ENCODE measurements around the gene TBXA2R. TPM values are rescaled to one million over a fixed set of nuclear protein-coding genes. Genes with fewer than 3 reads are reported as not detected.

TBXA2R gene
- total and polyA plus RNA-seq, 4 donors = 0.79 to 3.9 (median 2.2) TPM

DNA sequence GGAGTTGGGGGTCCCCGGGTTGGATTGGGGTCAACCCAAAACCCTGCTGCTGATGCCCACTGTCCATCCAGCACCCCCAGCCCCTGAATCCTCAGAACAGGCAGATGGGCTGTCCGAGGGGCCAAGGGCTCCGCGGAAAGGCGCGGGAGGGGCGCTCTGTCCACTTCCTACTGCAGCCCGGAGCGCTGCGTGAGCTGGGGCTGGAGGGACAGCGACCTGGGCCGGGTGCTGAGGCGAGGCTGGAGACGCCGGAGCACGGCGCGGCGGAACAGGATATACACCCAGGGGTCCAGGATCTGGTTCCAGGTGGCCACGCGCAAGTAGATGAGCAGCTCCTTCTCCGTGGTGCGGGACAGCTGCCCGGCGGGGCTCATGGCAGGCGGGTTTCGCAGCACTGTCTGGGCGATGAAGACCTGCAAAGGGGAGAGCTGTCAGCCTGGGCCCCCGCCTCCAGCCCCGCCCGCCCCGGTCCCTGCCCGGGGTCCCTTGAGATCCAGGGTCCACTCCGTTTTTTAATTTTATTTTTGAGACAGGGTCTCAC, 11.1 kb downstream of the TBXA2R start:
- H3K9me3 ChIP-seq (ENCODE audit: control insufficient read depth, insufficient read depth, low read length) = no peaks in the 10 kb centered on the region
- no peak overlapping the region for H3K27ac ChIP-seq (ENCODE audit: low read depth, low read length)
- no peak overlapping the region for H3K4me3 ChIP-seq (ENCODE audit: low read depth, low read length)
- no peaks in the 10 kb centered on the region for H3K36me3 ChIP-seq (ENCODE audit: control insufficient read depth, insufficient read depth, low read length)
- no peaks in the 10 kb centered on the region for H3K4me1 ChIP-seq (ENCODE audit: control insufficient read depth, insufficient read depth, low read length)
- WGBS (ENCODE audit: insufficient coverage) = 65% methylated on average over 32 of the region's 34 CpGs
- peaks cover 3% of the 10 kb centered on the region for H3K27me3 ChIP-seq (ENCODE audit: control insufficient read depth, insufficient read depth, low read length)
- no peak for DNase-seq (ENCODE audit: low read depth in 4 of 6, low spot score in 6 of 6)

DNA sequence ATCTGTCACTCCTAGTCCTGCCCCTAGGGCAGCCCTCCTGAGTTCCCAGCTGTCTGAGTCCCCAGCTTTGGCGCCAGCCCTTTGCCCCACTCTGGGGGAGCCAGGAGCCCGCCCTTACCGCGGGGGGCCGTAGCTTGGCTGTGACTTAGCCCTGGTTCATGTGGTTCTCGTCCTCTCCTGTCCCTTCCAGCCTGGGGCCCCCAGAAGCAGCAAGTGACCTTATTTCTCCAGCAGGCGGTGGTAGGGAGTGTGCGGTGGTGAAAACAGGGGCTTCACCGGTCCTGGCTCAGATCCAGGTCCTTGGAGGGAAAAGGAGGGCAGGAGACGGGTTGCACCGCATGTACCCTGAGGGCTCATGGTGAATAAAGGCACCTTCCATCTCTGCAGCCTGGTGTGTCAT, 13.5 kb downstream of the TBXA2R start:
- 21% methylated on average over 11 of the region's 11 CpGs for WGBS (ENCODE audit: insufficient coverage)
- Histone ChIP-seq H3K36me3 (ENCODE audit: control insufficient read depth, insufficient read depth, low read length) (peaks cover 4% of the 10 kb centered on the region), H3K9me3 (ENCODE audit: control insufficient read depth, insufficient read depth, low read length) (no peaks in the 10 kb centered on the region), H3K4me3 (ENCODE audit: low read depth, low read length) (no peak overlapping the region), H3K4me1 (ENCODE audit: control insufficient read depth, insufficient read depth, low read length) (no peaks in the 10 kb centered on the region), H3K27ac (ENCODE audit: low read depth, low read length) (no peak overlapping the region), H3K27me3 (ENCODE audit: control insufficient read depth, insufficient read depth, low read length) (peaks cover 3% of the 10 kb centered on the region)
- DNase-seq (ENCODE audit: low read depth in 4 of 6, low spot score in 6 of 6) = no peak

- H3K9me3 ChIP-seq (ENCODE audit: control insufficient read depth, insufficient read depth, low read length) = no peaks in the 10 kb centered on the region
- no peak for DNase-seq (ENCODE audit: low read depth in 4 of 6, low spot score in 6 of 6)
- no peaks in the 10 kb centered on the region for H3K4me1 ChIP-seq (ENCODE audit: control insufficient read depth, insufficient read depth, low read length)
- WGBS (ENCODE audit: insufficient coverage) = 90% methylated on average over 9 of the region's 9 CpGs
- peaks cover 3% of the 10 kb centered on the region for H3K27me3 ChIP-seq (ENCODE audit: control insufficient read depth, insufficient read depth, low read length)
- no peak overlapping the region for H3K4me3 ChIP-seq (ENCODE audit: low read depth, low read length)
- H3K36me3 ChIP-seq (ENCODE audit: control insufficient read depth, insufficient read depth, low read length) = peaks cover 4% of the 10 kb centered on the region
- H3K27ac ChIP-seq (ENCODE audit: low read depth, low read length) = no peak overlapping the region
Measured at GRCh38 chr19:3591876-3592613, 14.6 kb downstream of the TBXA2R start.

- Histone ChIP-seq H3K36me3 (ENCODE audit: control insufficient read depth, insufficient read depth, low read length) (peaks cover 4% of the 10 kb centered on the region), H3K4me1 (ENCODE audit: control insufficient read depth, insufficient read depth, low read length) (peaks cover 3% of the 10 kb centered on the region), H3K27me3 (ENCODE audit: control insufficient read depth, insufficient read depth, low read length) (peaks cover 12% of the 10 kb centered on the region), H3K9me3 (ENCODE audit: control insufficient read depth, insufficient read depth, low read length) (no peaks in the 10 kb centered on the region), H3K27ac (ENCODE audit: low read depth, low read length) (no peak overlapping the region), H3K4me3 (ENCODE audit: low read depth, low read length) (no peak overlapping the region)
- DNase-seq (ENCODE audit: low read depth in 4 of 6, low spot score in 6 of 6) = no peak
- 89% methylated on average over 8 of the region's 8 CpGs for WGBS (ENCODE audit: insufficient coverage)
Measured at GRCh38 chr19:3590991-3591659, 15.6 kb downstream of the TBXA2R start.

DNA sequence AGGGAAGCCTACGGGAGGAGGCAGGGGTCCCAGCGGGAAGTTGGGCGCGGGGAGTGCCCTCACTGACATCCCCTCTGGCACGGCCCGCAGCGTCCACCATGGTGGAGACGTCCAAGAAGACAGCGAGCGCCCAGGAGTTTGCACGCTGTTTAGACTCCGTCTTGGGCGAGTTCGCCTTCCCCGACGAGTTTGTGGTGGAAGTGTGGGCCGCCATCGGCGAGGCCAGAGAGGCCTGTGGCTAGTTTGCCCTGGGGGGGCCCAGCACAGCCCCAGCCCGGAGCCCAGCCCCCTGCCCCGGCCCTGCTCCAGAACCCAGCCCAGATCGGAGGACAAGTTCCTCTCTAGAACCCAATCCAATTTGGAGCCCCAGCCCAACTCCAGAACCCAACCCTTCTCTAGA, 16.7 kb downstream of the TBXA2R start:
- Histone ChIP-seq H3K9me3 (ENCODE audit: control insufficient read depth, insufficient read depth, low read length) (no peaks in the 10 kb centered on the region), H3K27ac (ENCODE audit: low read depth, low read length) (no peak overlapping the region), H3K27me3 (ENCODE audit: control insufficient read depth, insufficient read depth, low read length) (peaks cover 22% of the 10 kb centered on the region), H3K4me1 (ENCODE audit: control insufficient read depth, insufficient read depth, low read length) (peaks cover 9% of the 10 kb centered on the region), H3K36me3 (ENCODE audit: control insufficient read depth, insufficient read depth, low read length) (peaks cover 4% of the 10 kb centered on the region), H3K4me3 (ENCODE audit: low read depth, low read length) (no peak overlapping the region)
- WGBS (ENCODE audit: insufficient coverage) = 92% methylated on average over 22 of the region's 22 CpGs
- DNase-seq (ENCODE audit: low read depth in 4 of 6, low spot score in 6 of 6) = no peak

- H3K27ac ChIP-seq (ENCODE audit: low read depth, low read length) = no peak overlapping the region
- no peaks in the 10 kb centered on the region for H3K9me3 ChIP-seq (ENCODE audit: control insufficient read depth, insufficient read depth, low read length)
- H3K27me3 ChIP-seq (ENCODE audit: control insufficient read depth, insufficient read depth, low read length) = peaks cover 27% of the 10 kb centered on the region
- peaks cover 9% of the 10 kb centered on the region for H3K4me1 ChIP-seq (ENCODE audit: control insufficient read depth, insufficient read depth, low read length)
- 88% methylated on average over 7 of the region's 11 CpGs for WGBS (ENCODE audit: insufficient coverage)
- no peak for DNase-seq (ENCODE audit: low read depth in 4 of 6, low spot score in 6 of 6)
- H3K4me3 ChIP-seq (ENCODE audit: low read depth, low read length) = no peak overlapping the region
- H3K36me3 ChIP-seq (ENCODE audit: control insufficient read depth, insufficient read depth, low read length) = peaks cover 4% of the 10 kb centered on the region
Measured at GRCh38 chr19:3589439-3589838, 17.2 kb downstream of the TBXA2R start.

- no peak overlapping the region for H3K27ac ChIP-seq (ENCODE audit: low read depth, low read length)
- 63% methylated on average over 28 of the region's 31 CpGs for WGBS (ENCODE audit: insufficient coverage)
- no peaks in the 10 kb centered on the region for H3K9me3 ChIP-seq (ENCODE audit: control insufficient read depth, insufficient read depth, low read length)
- peaks cover 29% of the 10 kb centered on the region for H3K27me3 ChIP-seq (ENCODE audit: control insufficient read depth, insufficient read depth, low read length)
- H3K36me3 ChIP-seq (ENCODE audit: control insufficient read depth, insufficient read depth, low read length) = peaks cover 4% of the 10 kb centered on the region
- H3K4me1 ChIP-seq (ENCODE audit: control insufficient read depth, insufficient read depth, low read length) = peaks cover 9% of the 10 kb centered on the region
- H3K4me3 ChIP-seq (ENCODE audit: low read depth, low read length) = no peak overlapping the region
- no peak for DNase-seq (ENCODE audit: low read depth in 4 of 6, low spot score in 6 of 6)
Measured at GRCh38 chr19:3586707-3587346, 19.8 kb downstream of the TBXA2R start.

- H3K27ac ChIP-seq (ENCODE audit: low read depth, low read length) = no peak overlapping the region
- no peak overlapping the region for H3K4me3 ChIP-seq (ENCODE audit: low read depth, low read length)
- peaks cover 9% of the 10 kb centered on the region for H3K4me1 ChIP-seq (ENCODE audit: control insufficient read depth, insufficient read depth, low read length)
- no peaks in the 10 kb centered on the region for H3K9me3 ChIP-seq (ENCODE audit: control insufficient read depth, insufficient read depth, low read length)
- no peak for DNase-seq (ENCODE audit: low read depth in 4 of 6, low spot score in 6 of 6)
- H3K36me3 ChIP-seq (ENCODE audit: control insufficient read depth, insufficient read depth, low read length) = peaks cover 4% of the 10 kb centered on the region
- WGBS (ENCODE audit: insufficient coverage) = 27% methylated on average over 9 of the region's 16 CpGs
- peaks cover 29% of the 10 kb centered on the region for H3K27me3 ChIP-seq (ENCODE audit: control insufficient read depth, insufficient read depth, low read length)
Measured at GRCh38 chr19:3586127-3586626, 20.5 kb downstream of the TBXA2R start.

DNA sequence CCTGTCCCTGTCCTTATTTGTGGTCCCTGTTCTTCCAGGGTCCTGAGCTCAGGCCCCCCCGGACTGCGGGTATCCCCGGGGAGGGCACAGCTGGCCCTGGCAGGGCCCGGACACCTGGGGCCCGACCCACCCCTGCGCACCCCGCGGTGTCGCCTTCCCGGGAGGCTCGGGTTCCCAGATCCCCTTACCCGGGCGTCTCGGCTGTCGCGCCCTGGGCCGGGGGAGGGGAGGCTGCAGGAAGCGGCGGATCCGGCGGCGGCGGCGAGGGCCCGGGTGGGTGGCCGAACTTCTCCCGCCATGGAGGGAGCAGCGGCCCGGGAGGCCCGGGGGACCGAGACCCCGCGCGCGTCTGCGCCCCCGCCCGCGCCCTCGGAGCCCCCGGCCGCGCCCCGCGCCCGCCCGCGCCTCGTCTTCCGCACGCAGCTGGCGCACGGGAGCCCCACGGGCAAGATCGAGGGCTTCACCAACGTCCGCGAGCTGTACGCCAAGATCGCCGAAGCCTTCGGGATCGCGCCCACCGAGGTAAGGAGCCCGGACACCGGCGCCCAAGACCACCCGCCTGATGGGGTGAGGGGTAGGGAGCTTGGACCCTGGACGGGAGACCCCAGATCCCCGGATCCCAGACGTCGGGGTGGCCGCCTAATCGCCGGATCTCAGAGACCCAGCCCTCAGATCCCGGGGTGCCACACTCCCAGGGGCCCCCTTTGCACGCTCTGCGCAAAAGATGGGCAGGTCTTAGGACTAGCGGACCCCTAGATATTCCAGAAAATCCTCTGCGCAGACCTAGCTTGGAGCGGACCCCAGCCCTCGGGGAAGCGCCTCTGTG, 21.2 kb downstream of the TBXA2R start, which contains the start of gene GIPC3:
Gene GIPC3, plus strand, starts transcription at position 178 of the 826 bp plus-strand sequence. Its CDS starts 120 bp downstream, at position 298.
- peaks cover 29% of the 10 kb centered on the region for H3K27me3 ChIP-seq (ENCODE audit: control insufficient read depth, insufficient read depth, low read length)
- DNase-seq (ENCODE audit: low read depth in 4 of 6, low spot score in 6 of 6) = no peak
- peaks cover 9% of the 10 kb centered on the region for H3K4me1 ChIP-seq (ENCODE audit: control insufficient read depth, insufficient read depth, low read length)
- 5% methylated on average over 84 of the region's 84 CpGs for WGBS (ENCODE audit: insufficient coverage)
- peaks cover 4% of the 10 kb centered on the region for H3K36me3 ChIP-seq (ENCODE audit: control insufficient read depth, insufficient read depth, low read length)
- H3K27ac ChIP-seq (ENCODE audit: low read depth, low read length) = no peak within 1 kb of the TSS
- H3K4me3 ChIP-seq (ENCODE audit: low read depth, low read length) = no peak within 1 kb of the TSS
- H3K9me3 ChIP-seq (ENCODE audit: control insufficient read depth, insufficient read depth, low read length) = no peaks in the 10 kb centered on the region

Data from spinal cord (tissue), 10 donors.